ENCODE measurements around the gene TNFRSF18. TPM values are rescaled to one million over a fixed set of nuclear protein-coding genes. Genes with fewer than 3 reads are reported as not detected.

The TNFRSF18 gene
- total RNA-seq, 4 donors from 2014 or later: 24.4 to 62.1 (median 33.5) TPM

GRCh38 chr1:1206966-1207531, 657 bp upstream of the TNFRSF18 start:
- Histone ChIP-seq H3K4me1 (peaks cover 49% of the 10 kb centered on the region), H3K4me3 (peak overlapping the region; percentile 44), H3K27ac (no peak overlapping the region), H3K9me3 (no peaks in the 10 kb centered on the region), H3K27me3 (peaks cover 31% of the 10 kb centered on the region), H3K36me3 (no peaks in the 10 kb centered on the region)
- 60% methylated on average over 1 of the region's 19 CpGs for WGBS
- DNase-seq (ENCODE audit: low spot score in 2 of 2): peak in 1 of 2 donors; percentile 59
- TF ChIP-seq POLR2AphosphoS5 (IDR thresholded peaks at IDR 0.05) (no peak), CTCF (IDR thresholded peaks at IDR 0.05) (no peak), POLR2A (IDR thresholded peaks at IDR 0.05) (no peak), EP300 (IDR thresholded peaks at IDR 0.05) (no peak)

- Histone ChIP-seq H3K36me3 (no peaks in the 10 kb centered on the region), H3K27ac (no peak overlapping the region), H3K4me1 (peaks cover 57% of the 10 kb centered on the region), H3K9me3 (no peaks in the 10 kb centered on the region), H3K27me3 (peaks cover 31% of the 10 kb centered on the region), H3K4me3 (peak overlapping the region; percentile 44)
- no peak for TF ChIP-seq POLR2AphosphoS5 (IDR thresholded peaks at IDR 0.05)
- TF ChIP-seq CTCF (IDR thresholded peaks at IDR 0.05): no peak
- no peak for TF ChIP-seq EP300 (IDR thresholded peaks at IDR 0.05)
- no peak for TF ChIP-seq POLR2A (IDR thresholded peaks at IDR 0.05)
- peak in 1 of 2 donors; percentile 61 for DNase-seq (ENCODE audit: low spot score in 2 of 2)
- 20% methylated on average over 4 of the region's 31 CpGs for WGBS
These were observed 520 bp downstream of the TNFRSF18 start for GRCh38 chr1:1205769-1206375.

GRCh38 chr1:1204998-1205768, 1.2 kb downstream of the TNFRSF18 start:
- TF ChIP-seq POLR2A (IDR thresholded peaks at IDR 0.05): no peak
- TF ChIP-seq CTCF (IDR thresholded peaks at IDR 0.05): no peak
- TF ChIP-seq POLR2AphosphoS5 (IDR thresholded peaks at IDR 0.05): no peak
- TF ChIP-seq EP300 (IDR thresholded peaks at IDR 0.05): no peak
- 80% methylated on average over 1 of the region's 19 CpGs for WGBS
- no peaks in the 10 kb centered on the region for H3K36me3 ChIP-seq
- H3K4me3 ChIP-seq: peak overlapping the region; percentile 44
- H3K9me3 ChIP-seq: no peaks in the 10 kb centered on the region
- peaks cover 38% of the 10 kb centered on the region for H3K27me3 ChIP-seq
- DNase-seq (ENCODE audit: low spot score in 2 of 2): no peak
- H3K4me1 ChIP-seq: peaks cover 63% of the 10 kb centered on the region
- no peak overlapping the region for H3K27ac ChIP-seq

GRCh38 chr1:1204425-1204920, 1.9 kb downstream of the TNFRSF18 start:
- H3K9me3 ChIP-seq: no peaks in the 10 kb centered on the region
- TF ChIP-seq POLR2AphosphoS5 (IDR thresholded peaks at IDR 0.05) (no peak), POLR2A (IDR thresholded peaks at IDR 0.05) (no peak), EP300 (IDR thresholded peaks at IDR 0.05) (no peak), CTCF (IDR thresholded peaks at IDR 0.05) (no peak)
- 70% methylated on average over 7 of the region's 8 CpGs for WGBS
- DNase-seq (ENCODE audit: low spot score in 2 of 2): no peak
- peaks cover 63% of the 10 kb centered on the region for H3K4me1 ChIP-seq
- no peaks in the 10 kb centered on the region for H3K36me3 ChIP-seq
- H3K4me3 ChIP-seq: no peak overlapping the region
- no peak overlapping the region for H3K27ac ChIP-seq
- H3K27me3 ChIP-seq: peaks cover 38% of the 10 kb centered on the region
